IMR-90 (cell line): ENCODE data around the gene FAM171A1. TPM values are rescaled to one million over a fixed set of nuclear protein-coding genes. Genes with fewer than 3 reads are reported as not detected.

Experiments used
- ATAC-seq: fragments of 200-7000 bp; cut with Tn5 transposase; 2 replicates; pipeline ENCODE4 v1.9.1; 2020; ENCODE audit warnings: low read depth, mild to moderate bottlenecking, moderate library complexity
- BruUV-seq: library from RNA; stranded (reverse); fragments of 400-500 nt; replicated peaks from 2 replicates; lab custom pipeline; 2021; lab: Mats Ljungman, UMichigan
- CTCF ChIA-PET: fragments of 300-600 bp; formaldehyde crosslinking; extraction: SDS; loops from one replicate; lab custom pipeline; 2021; ENCODE audit warnings: antibody characterized with exemption; lab: Yijun Ruan, JAX
- POLR2A ChIA-PET: fragments of 300-600 bp; sonication (Branson Sonifier 250); formaldehyde crosslinking; loops from one replicate; lab custom pipeline; 2022; ENCODE audit warnings: antibody characterized with exemption; ENCODE audit not compliant: unreplicated experiment; lab: Charles Lee
- DNase-seq: peaks from one replicate; pipeline ENCODE4 v3.0.0; 2013
- H2AFZ ChIP-seq: replicated peaks from 2 replicates; pipeline ENCODE3; 2013; ENCODE audit warnings: low read length, mild to moderate bottlenecking; ENCODE audit not compliant: poor library complexity
- H2AK5ac ChIP-seq: 2 replicates; pipeline ENCODE4 v1.6.1; 2013; ENCODE audit warnings: low read depth, low read length, inconsistent platforms
- H2AK9ac ChIP-seq: replicated peaks from 2 replicates; pipeline ENCODE3; 2013; ENCODE audit warnings: mild to moderate bottlenecking, low read depth, low read length, moderate library complexity; ENCODE audit not compliant: poor library complexity
- H2BK120ac ChIP-seq: 2 replicates; pipeline ENCODE4 v1.6.1; 2013; ENCODE audit warnings: low read depth, low read length, inconsistent platforms
- H2BK15ac ChIP-seq: 3 replicates; pipeline ENCODE4 v1.6.1; 2013; ENCODE audit warnings: low read depth, low read length, inconsistent platforms
- H2BK20ac ChIP-seq: 2 replicates; pipeline ENCODE4 v1.6.1; 2013; ENCODE audit warnings: low read depth, mild to moderate bottlenecking, inconsistent platforms, low read length, moderate library complexity
- H2BK5ac ChIP-seq: 2 replicates; pipeline ENCODE4 v1.6.1; 2013; ENCODE audit warnings: mild to moderate bottlenecking, low read depth, low read length, inconsistent platforms; ENCODE audit not compliant: poor library complexity, severe bottlenecking
- H3K14ac ChIP-seq: replicated peaks from 2 replicates; pipeline ENCODE4 v1.6.1; 2013; ENCODE audit warnings: low read depth, low read length, inconsistent platforms
- H3K18ac ChIP-seq: 2 replicates; pipeline ENCODE4 v1.6.1; 2013; ENCODE audit warnings: low read depth, low read length, control low read depth
- H3K23ac ChIP-seq: 2 replicates; pipeline ENCODE4 v1.6.1; 2013; ENCODE audit warnings: low read depth, low read length, inconsistent platforms
- H3K27ac ChIP-seq: 2 replicates; pipeline ENCODE4 v1.5.1; 2013; ENCODE audit warnings: mild to moderate bottlenecking, control low read depth, low read length; ENCODE audit not compliant: insufficient read depth
- H3K27me3 ChIP-seq: 2 replicates; pipeline ENCODE4 v1.6.1; 2013; ENCODE audit warnings: low read length; ENCODE audit not compliant: control insufficient read depth, insufficient read depth
- H3K36me3 ChIP-seq: 2 replicates; pipeline ENCODE4 v1.6.1; 2013; ENCODE audit warnings: low read length, mixed read lengths; ENCODE audit not compliant: control insufficient read depth, insufficient read depth
- H3K4ac ChIP-seq: 2 replicates; pipeline ENCODE4 v1.6.1; 2013; ENCODE audit warnings: low read depth, low read length, inconsistent platforms
- H3K4me1 ChIP-seq: 2 replicates; pipeline ENCODE4 v1.6.1; 2013; ENCODE audit warnings: low read length, mixed read lengths; ENCODE audit not compliant: control insufficient read depth, insufficient read depth
- H3K4me2 ChIP-seq: 2 replicates; pipeline ENCODE4 v1.6.1; 2013; ENCODE audit warnings: low read depth, mild to moderate bottlenecking, control low read depth, low read length, moderate library complexity
- H3K4me3 ChIP-seq: 2 replicates; pipeline ENCODE4 v1.5.1; 2013; ENCODE audit warnings: low read depth, mild to moderate bottlenecking, control low read depth, low read length, moderate library complexity; ENCODE audit not compliant: insufficient read depth
- H3K56ac ChIP-seq: 2 replicates; pipeline ENCODE4 v1.6.1; 2013; ENCODE audit warnings: low read length, inconsistent platforms; ENCODE audit not compliant: insufficient read depth; ENCODE audit errors: extremely low read depth
- H3K79me1 ChIP-seq, 2 experiments: 2 replicates each; pipeline ENCODE4 v1.6.1; 2013; ENCODE audit warnings: low read length in 2 of 2, inconsistent platforms in 1 of 2, low read depth in 1 of 2
- H3K9ac ChIP-seq: 2 replicates; pipeline ENCODE4 v1.6.1; 2013; ENCODE audit warnings: low read depth, low read length, control low read depth
- H3K9me1 ChIP-seq: 2 replicates; pipeline ENCODE4 v1.6.1; 2013; ENCODE audit warnings: low read length, inconsistent platforms; ENCODE audit not compliant: insufficient read depth
- H3K9me3 ChIP-seq: 2 replicates; pipeline ENCODE4 v1.6.1; 2013; ENCODE audit warnings: low read length; ENCODE audit not compliant: control insufficient read depth, insufficient read depth
- H4K20me1 ChIP-seq: 2 replicates; pipeline ENCODE4 v1.6.1; 2013; ENCODE audit warnings: low read length, inconsistent platforms; ENCODE audit not compliant: insufficient read depth
- H4K5ac ChIP-seq: 2 replicates; pipeline ENCODE4 v1.6.1; 2013; ENCODE audit warnings: mild to moderate bottlenecking, low read depth, low read length, control low read depth
- H4K8ac ChIP-seq, 2 experiments: 2 replicates each; pipeline ENCODE4 v1.6.1; 2013; ENCODE audit warnings: low read depth in 2 of 2, low read length in 2 of 2, control low read depth in 1 of 2, inconsistent platforms in 1 of 2
- H4K91ac ChIP-seq: 2 replicates; pipeline ENCODE4 v1.6.1; 2013; ENCODE audit warnings: low read depth, low read length, inconsistent platforms; ENCODE audit not compliant: insufficient read depth
- BHLHE40 ChIP-seq: fragments of 150-350 bp; IDR thresholded peaks from 2 replicates; pipeline ENCODE4 v1.6.1; 2016; ENCODE audit warnings: mild to moderate bottlenecking, low read depth, low read length
- CEBPB ChIP-seq: IDR thresholded peaks from 2 replicates; pipeline ENCODE4 v1.6.1; 2012; ENCODE audit warnings: low read depth, low read length, improper control_type of control experiment
- CHD1 ChIP-seq: IDR thresholded peaks from 2 replicates; pipeline ENCODE4 v1.6.1; 2012; ENCODE audit warnings: low read depth, low read length, improper control_type of control experiment
- ELK1 ChIP-seq: fragments of 150-350 bp; IDR thresholded peaks from 2 replicates; pipeline ENCODE4 v1.6.1; 2016; ENCODE audit warnings: low read depth, mild to moderate bottlenecking, low read length, moderate library complexity, borderline replicate concordance
- FOS ChIP-seq: fragments of 150-350 bp; IDR thresholded peaks from 2 replicates; pipeline ENCODE4 v1.6.1; 2016; ENCODE audit warnings: low read depth, low read length
- MAZ ChIP-seq: IDR thresholded peaks from 2 replicates; pipeline ENCODE4 v1.6.1; 2012; ENCODE audit warnings: low read depth, mild to moderate bottlenecking, low read length, improper control_type of control experiment, moderate library complexity, borderline replicate concordance
- MXI1 ChIP-seq: IDR thresholded peaks from 2 replicates; pipeline ENCODE4 v1.6.1; 2012; ENCODE audit warnings: low read depth, mild to moderate bottlenecking, low read length, moderate library complexity, borderline replicate concordance
- NFE2L2 ChIP-seq: fragments of 150-350 bp; IDR thresholded peaks from 2 replicates; pipeline ENCODE4 v1.6.1; 2016; ENCODE audit warnings: low read depth, mild to moderate bottlenecking, low read length
- POLR2A ChIP-seq: IDR thresholded peaks from 2 replicates; pipeline ENCODE4 v1.6.1; 2012; ENCODE audit warnings: mild to moderate bottlenecking, low read depth, low read length
- RAD21 ChIP-seq: IDR thresholded peaks from 2 replicates; pipeline ENCODE4 v1.6.1; 2012; ENCODE audit warnings: low read length, improper control_type of control experiment
- RCOR1 ChIP-seq: IDR thresholded peaks from 2 replicates; pipeline ENCODE4 v1.6.1; 2012; ENCODE audit warnings: mild to moderate bottlenecking, low read length, improper control_type of control experiment; ENCODE audit not compliant: insufficient replicate concordance
- RFX5 ChIP-seq: IDR thresholded peaks from 2 replicates; pipeline ENCODE4 v1.8.0; 2012; ENCODE audit warnings: low read depth, mild to moderate bottlenecking, low read length, moderate library complexity
- SMC3 ChIP-seq: fragments of 150-350 bp; IDR thresholded peaks from 2 replicates; pipeline ENCODE4 v1.6.1; 2016; ENCODE audit warnings: low read depth, mild to moderate bottlenecking, antibody characterized with exemption, low read length, moderate library complexity
- USF2 ChIP-seq: fragments of 150-350 bp; IDR thresholded peaks from 2 replicates; pipeline ENCODE4 v1.6.1; 2017; ENCODE audit warnings: mild to moderate bottlenecking, antibody characterized with exemption, low read length, low read depth
- WGBS, 2 experiments: methylation state at CpG; one replicate each; pipeline versions ENCODE4 v1.1.5 to v1.1.7; 2013; ENCODE audit warnings: missing lambda C conversion rate in 2 of 2; ENCODE audit not compliant: insufficient read length in 1 of 2; ENCODE audit errors: extremely low coverage in 2 of 2; 5-methylcytosine and 5-hydroxymethylcytosine counted together
- dilution Hi-C: fragments of 300-500 bp; cut with HindIII; formaldehyde crosslinking; loops from one replicate; pipeline ENCODE4 v1.14.3; 2018; ENCODE audit warnings: low sequenced_read_pairs; ENCODE audit not compliant: unreplicated experiment
- in situ Hi-C: fragments of 300-500 bp; cut with MboI; formaldehyde crosslinking; loops from 3 replicates; pipeline ENCODE4 v1.14.3; 2019; ENCODE audit warnings: low sequenced_read_pairs, inconsistent platforms, mixed read lengths
- intact Hi-C: fragments of 100-400 bp; cut with micrococcal nuclease; formaldehyde crosslinking; loops from 2 replicates; pipeline ENCODE4 v1.10.0; 2022
- polyA plus RNA-seq, 3 experiments: library from polyadenylated mRNA; depleted of rRNA; stranded (reverse); fragments of >200 nt; gene quantifications; 2 replicates each; pipeline ENCODE4 v1.2.3, GENCODE V29; 2012; ENCODE audit warnings: low replicate concordance in 1 of 3
- total RNA-seq: library from RNA; depleted of rRNA; stranded (reverse); fragments of >200 nt; gene quantifications from 2 replicates; pipeline ENCODE4 v1.2.3, GENCODE V29; 2012

FAM171A1 gene
- total and polyA plus RNA-seq, 2 of the 4 experiments (the other 2 are of a cell fraction) = 20.3 to 30.6 TPM

GRCh38 chr10:15370856-15371701, at the start of gene FAM171A1 (continued):
- TF ChIP-seq NFE2L2 = no peak
- TF ChIP-seq USF2 = no peak
- no peak for TF ChIP-seq CHD1
- no peak for TF ChIP-seq RCOR1

GRCh38 chr10:15420858-15421257, 49.8 kb upstream of the FAM171A1 start:
- CTCF ChIA-PET = no interaction called here
- dilution Hi-C loops (no loop called here), intact Hi-C loops (no loop called here), in situ Hi-C loops (no loop called here)
- Histone ChIP-seq H3K4ac (no peak overlapping the region), H3K27ac (no peak overlapping the region), H3K79me1 (no peaks in the 10 kb centered on the region), H2AFZ (no peak overlapping the region), H3K56ac (no peak overlapping the region), H3K4me3 (no peak overlapping the region), H4K5ac (no peak overlapping the region), H3K36me3 (no peaks in the 10 kb centered on the region), H3K23ac (no peak overlapping the region), H3K27me3 (peaks cover 2% of the 10 kb centered on the region; the same call in 1 of the 2 replicates), H2AK5ac (no peak overlapping the region), H3K9me1 (no peaks in the 10 kb centered on the region), H3K9me3 (no peaks in the 10 kb centered on the region), H4K20me1 (no peaks in the 10 kb centered on the region), H4K8ac (no peak overlapping the region), H3K18ac (no peak overlapping the region), H3K9ac (no peak overlapping the region), H2BK20ac (no peak overlapping the region), H2BK120ac (no peak overlapping the region), H2AK9ac (no peak overlapping the region), H3K4me2 (no peak overlapping the region), H2BK5ac (no peak overlapping the region), H2BK15ac (no peak overlapping the region), H3K4me1 (no peaks in the 10 kb centered on the region), H3K14ac (no peak overlapping the region), H4K91ac (no peak overlapping the region)
- WGBS, 2 experiments = no CpG with 5 or more reads among the region's 4 CpGs
- no TSS peak for BruUV-seq
- DNase-seq (no peak), ATAC-seq (no peak)
- POLR2A ChIA-PET = no interaction called here
- TF ChIP-seq USF2 (no peak), RAD21 (no peak), CEBPB (no peak), MXI1 (no peak), BHLHE40 (no peak), FOS (no peak), POLR2A (no peak), MAZ (no peak), ELK1 (no peak), RCOR1 (no peak), SMC3 (no peak), NFE2L2 (no peak), RFX5 (no peak), CHD1 (no peak)
